Natural killer cell (primary cell): ENCODE results near the gene CDH13. TPM values are rescaled to one million over a fixed set of nuclear protein-coding genes. Genes with fewer than 3 reads are reported as not detected.

Experiments used
- ATAC-seq, 3 donors: fragments of 150-1000 bp in 2 of 3; fragments of 200-7000 bp in 1 of 3; cut with Tn5 transposase; 1 replicate in 1 of 3; 2 replicates in 2 of 3; pipeline ENCODE4 v1.10.0; 2021; ENCODE audit warnings: mild to moderate bottlenecking in 2 of 3, moderate library complexity in 2 of 3
- DNase-seq, 2 donors: peaks; one replicate each; pipeline versions ENCODE4 v3.0.0 to v3.0.0-alpha.2; 2013 to 2021; ENCODE audit warnings: mixed read lengths in 1 of 2
- H3K27ac ChIP-seq: one replicate; pipeline ENCODE4 v1.5.1; 2013; ENCODE audit warnings: mild to moderate bottlenecking, low read length
- H3K27me3 ChIP-seq: one replicate; pipeline ENCODE4 v1.6.1; 2013; ENCODE audit warnings: low read length; ENCODE audit not compliant: control insufficient read depth, insufficient read depth
- H3K36me3 ChIP-seq: one replicate; pipeline ENCODE4 v1.6.1; 2013; ENCODE audit warnings: low read length; ENCODE audit not compliant: control insufficient read depth, insufficient read depth
- H3K4me1 ChIP-seq: one replicate; pipeline ENCODE4 v1.6.1; 2013; ENCODE audit warnings: low read length; ENCODE audit not compliant: control insufficient read depth, insufficient read depth
- H3K4me3 ChIP-seq: one replicate; pipeline ENCODE4 v1.5.1; 2013; ENCODE audit warnings: low read length
- H3K9me3 ChIP-seq: one replicate; pipeline ENCODE4 v1.6.1; 2013; ENCODE audit warnings: low read length; ENCODE audit not compliant: control insufficient read depth, insufficient read depth
- H3K27ac Mint-ChIP-seq, 2 donors: one replicate each; pipeline ENCODE4 v1.8.0; 2022; ENCODE audit warnings: mild to moderate bottlenecking in 2 of 2, mixed read lengths in 2 of 2, moderate library complexity in 1 of 2
- H3K27me3 Mint-ChIP-seq, 2 donors: one replicate each; pipeline ENCODE4 v1.8.0; 2022; ENCODE audit warnings: low read depth in 2 of 2, mixed read lengths in 2 of 2
- H3K36me3 Mint-ChIP-seq: one replicate; pipeline ENCODE4 v1.8.0; 2022; ENCODE audit warnings: mixed read lengths
- H3K4me1 Mint-ChIP-seq, 2 donors: one replicate each; pipeline ENCODE4 v1.8.0; 2022; ENCODE audit warnings: mixed read lengths in 2 of 2
- H3K4me3 Mint-ChIP-seq: one replicate; pipeline ENCODE4 v1.8.0; 2022; ENCODE audit warnings: mild to moderate bottlenecking, moderate library complexity, mixed read lengths
- H3K9me3 Mint-ChIP-seq, 2 donors: one replicate each; pipeline ENCODE4 v1.8.0; 2022; ENCODE audit warnings: mixed read lengths in 2 of 2
- WGBS: methylation state at CpG from one replicate; pipeline ENCODE4 v1.1.7; 2013; ENCODE audit warnings: missing lambda C conversion rate; ENCODE audit not compliant: insufficient coverage; 5-methylcytosine and 5-hydroxymethylcytosine counted together
- intact Hi-C: fragments of 100-400 bp; cut with micrococcal nuclease; formaldehyde crosslinking; loops from one replicate; pipeline ENCODE4 v1.14.2; 2022
- total RNA-seq, 4 donors: library from RNA; stranded (reverse); fragments of 120-200 nt in 1 of 4; gene quantifications; one replicate each; pipeline versions ENCODE4 v1.2.3 to v1.2.4, GENCODE V29; 2013 to 2022
- TF ChIP-seq, protein P1 (sequence below): fragments of 200-600 bp; IDR thresholded peaks from one replicate; pipeline ENCODE4 v1.8.0; 2022; ENCODE audit warnings: antibody characterized with exemption

CDH13 gene
- total RNA-seq, 3 donors from 2014 or later (not counting 1 experiment from before 2014, with no cell fraction given) = not detected

DNA sequence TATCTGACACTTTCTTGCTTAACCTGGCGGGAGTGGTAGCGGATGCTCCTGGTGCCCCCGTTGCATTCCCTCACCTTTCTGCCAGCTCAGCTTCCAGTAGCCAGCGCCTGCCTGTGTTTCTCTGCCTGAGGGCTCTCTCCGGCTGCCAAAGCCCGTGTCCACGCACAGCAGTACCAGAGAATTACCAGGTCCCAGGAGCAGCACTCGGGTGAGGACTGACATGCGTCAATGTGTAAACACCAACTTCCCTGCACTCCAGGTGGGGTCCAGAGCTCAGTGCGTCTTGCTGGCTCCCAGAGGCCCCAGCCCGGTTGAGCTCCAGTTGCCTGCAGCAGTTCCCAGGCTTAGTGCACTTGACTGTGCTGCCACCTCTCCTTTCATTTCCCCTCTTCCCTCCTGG is 54.8 kb downstream of the CDH13 start:
- no peaks in the 10 kb centered on the region for H3K4me1 Mint-ChIP-seq
- H3K27me3 Mint-ChIP-seq = peaks cover 15 to 34% of the 10 kb centered on the region in 2 donors
- Histone ChIP-seq H3K4me3 (no peak overlapping the region), H3K9me3 (no peaks in the 10 kb centered on the region), H3K27me3 (no peaks in the 10 kb centered on the region), H3K4me1 (no peaks in the 10 kb centered on the region), H3K27ac (no peak overlapping the region), H3K36me3 (no peaks in the 10 kb centered on the region)
- H3K4me3 Mint-ChIP-seq = no peak overlapping the region
- no peak overlapping the region for H3K27ac Mint-ChIP-seq
- 88% methylated on average over 11 of the region's 11 CpGs for WGBS
- ATAC-seq (no peak), DNase-seq (no peak)
- TF ChIP-seq, protein P1, sequence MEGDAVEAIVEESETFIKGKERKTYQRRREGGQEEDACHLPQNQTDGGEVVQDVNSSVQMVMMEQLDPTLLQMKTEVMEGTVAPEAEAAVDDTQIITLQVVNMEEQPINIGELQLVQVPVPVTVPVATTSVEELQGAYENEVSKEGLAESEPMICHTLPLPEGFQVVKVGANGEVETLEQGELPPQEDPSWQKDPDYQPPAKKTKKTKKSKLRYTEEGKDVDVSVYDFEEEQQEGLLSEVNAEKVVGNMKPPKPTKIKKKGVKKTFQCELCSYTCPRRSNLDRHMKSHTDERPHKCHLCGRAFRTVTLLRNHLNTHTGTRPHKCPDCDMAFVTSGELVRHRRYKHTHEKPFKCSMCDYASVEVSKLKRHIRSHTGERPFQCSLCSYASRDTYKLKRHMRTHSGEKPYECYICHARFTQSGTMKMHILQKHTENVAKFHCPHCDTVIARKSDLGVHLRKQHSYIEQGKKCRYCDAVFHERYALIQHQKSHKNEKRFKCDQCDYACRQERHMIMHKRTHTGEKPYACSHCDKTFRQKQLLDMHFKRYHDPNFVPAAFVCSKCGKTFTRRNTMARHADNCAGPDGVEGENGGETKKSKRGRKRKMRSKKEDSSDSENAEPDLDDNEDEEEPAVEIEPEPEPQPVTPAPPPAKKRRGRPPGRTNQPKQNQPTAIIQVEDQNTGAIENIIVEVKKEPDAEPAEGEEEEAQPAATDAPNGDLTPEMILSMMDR = no peak
- no peaks in the 10 kb centered on the region for H3K36me3 Mint-ChIP-seq
- intact Hi-C loops = no loop called here
- H3K9me3 Mint-ChIP-seq = no peaks in the 10 kb centered on the region

DNA sequence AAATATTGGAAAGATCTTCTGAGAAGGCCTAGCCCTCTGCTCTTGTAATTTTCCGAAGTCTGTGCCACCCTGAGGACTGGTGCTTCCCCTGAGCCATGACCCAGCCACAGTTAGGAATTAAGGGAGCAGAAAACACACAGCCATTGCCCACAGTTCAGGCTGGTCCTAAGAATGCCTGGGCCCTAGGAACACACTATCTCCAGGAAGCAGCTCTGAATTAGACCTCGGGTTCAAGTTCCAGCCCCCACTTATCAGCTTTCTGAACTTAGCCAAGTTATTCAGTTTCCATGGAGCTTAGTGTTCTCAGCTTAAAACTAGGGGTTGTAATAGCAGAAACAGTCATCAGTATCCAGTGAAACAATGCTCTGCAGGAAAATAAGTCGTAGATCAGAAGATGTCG is 56.0 kb downstream of the CDH13 start:
- no peaks in the 10 kb centered on the region for H3K4me1 ChIP-seq
- WGBS = 63% methylated on average over 4 of the region's 4 CpGs
- DNase-seq = no peak
- Mint-ChIP-seq H3K27me3 (peaks cover 13 to 30% of the 10 kb centered on the region in 2 donors), H3K36me3 (no peaks in the 10 kb centered on the region), H3K4me1 (no peaks in the 10 kb centered on the region), H3K9me3 (no peaks in the 10 kb centered on the region), H3K4me3 (no peak overlapping the region), H3K27ac (no peak overlapping the region)
- no peaks in the 10 kb centered on the region for H3K36me3 ChIP-seq
- intact Hi-C loops = no loop called here
- ATAC-seq = no peak
- no peaks in the 10 kb centered on the region for H3K9me3 ChIP-seq
- TF ChIP-seq, protein P1 = no peak
- H3K4me3 ChIP-seq = no peak overlapping the region
- no peaks in the 10 kb centered on the region for H3K27me3 ChIP-seq
- H3K27ac ChIP-seq = no peak overlapping the region

DNA sequence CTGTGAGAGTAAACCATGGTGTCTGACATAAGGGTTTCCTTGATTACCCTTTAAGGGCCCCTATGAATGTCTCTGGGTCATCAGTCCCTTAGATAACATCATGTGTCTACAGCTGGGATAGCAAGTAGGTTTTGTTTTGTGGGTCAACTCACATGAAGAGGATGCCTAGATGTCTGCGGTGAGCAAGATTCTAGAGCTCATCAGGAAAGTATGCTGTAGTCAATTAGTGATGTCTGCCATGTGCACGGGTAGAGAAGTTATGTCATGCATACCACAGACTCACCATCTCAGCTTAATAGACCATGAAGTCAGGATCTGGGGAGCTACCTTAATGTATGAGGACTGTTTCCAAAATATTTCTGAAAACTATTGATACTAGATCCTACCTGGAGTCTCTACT is 57.5 kb downstream of the CDH13 start:
- DNase-seq (no peak), ATAC-seq (no peak)
- H3K27ac ChIP-seq = no peak overlapping the region
- no peaks in the 10 kb centered on the region for H3K9me3 ChIP-seq
- H3K27me3 ChIP-seq = no peaks in the 10 kb centered on the region
- intact Hi-C loops = no loop called here
- TF ChIP-seq, protein P1 = no peak
- Mint-ChIP-seq H3K4me1 (no peaks in the 10 kb centered on the region), H3K9me3 (no peaks in the 10 kb centered on the region), H3K27ac (no peak overlapping the region), H3K4me3 (no peak overlapping the region), H3K27me3 (peaks cover 13 to 30% of the 10 kb centered on the region in 2 donors), H3K36me3 (no peaks in the 10 kb centered on the region)
- no peaks in the 10 kb centered on the region for H3K4me1 ChIP-seq
- no peak overlapping the region for H3K4me3 ChIP-seq
- WGBS = 89% methylated on average over 1 of the region's 2 CpGs
- H3K36me3 ChIP-seq = no peaks in the 10 kb centered on the region

DNA sequence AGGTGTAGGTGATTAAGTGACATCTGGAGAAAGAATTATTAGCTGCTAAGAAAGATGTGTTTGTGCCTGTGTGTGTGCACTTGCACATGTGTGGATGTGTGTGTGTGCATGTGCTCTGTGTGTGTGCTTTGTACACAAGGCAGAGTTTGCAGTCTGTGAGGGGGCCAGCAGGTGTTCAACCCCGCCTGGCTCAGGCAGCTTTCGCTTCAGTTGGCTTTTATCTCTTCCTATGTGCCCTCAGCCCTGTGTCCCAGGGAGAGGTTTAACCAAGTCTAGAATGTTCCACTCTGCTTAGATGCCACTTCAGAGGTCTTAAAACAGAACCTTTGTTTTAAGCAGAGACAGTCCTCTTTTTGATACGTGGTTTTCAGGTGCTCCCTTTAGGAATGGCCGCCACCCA is 58.8 kb downstream of the CDH13 start:
- WGBS = 84% methylated on average over 3 of the region's 4 CpGs

More for the DNA sequence above, 58.8 kb downstream of the CDH13 start:
- no peaks in the 10 kb centered on the region for H3K9me3 Mint-ChIP-seq
- DNase-seq = no peak
- peaks cover 13 to 30% of the 10 kb centered on the region in 2 donors for H3K27me3 Mint-ChIP-seq
- TF ChIP-seq, protein P1 = no peak
- H3K36me3 Mint-ChIP-seq = no peaks in the 10 kb centered on the region
- no peaks in the 10 kb centered on the region for H3K4me1 Mint-ChIP-seq
- H3K27me3 ChIP-seq = no peaks in the 10 kb centered on the region
- H3K4me1 ChIP-seq = no peaks in the 10 kb centered on the region
- H3K9me3 ChIP-seq = no peaks in the 10 kb centered on the region
- no peak overlapping the region for H3K4me3 ChIP-seq
- no peak for ATAC-seq
- intact Hi-C loops = no loop called here
- no peak overlapping the region for H3K4me3 Mint-ChIP-seq
- no peak overlapping the region for H3K27ac ChIP-seq
- H3K27ac Mint-ChIP-seq = no peak overlapping the region
- no peaks in the 10 kb centered on the region for H3K36me3 ChIP-seq
